ENCODE data around the gene EMILIN2. TPM values are rescaled to one million over a fixed set of nuclear protein-coding genes. Genes with fewer than 3 reads are reported as not detected.
A peak's percentile ranks its signal among the peaks of the same experiment; 100 is the strongest.

Gene EMILIN2
- total RNA-seq, 1 experiment from 2014 or later = 2.3 TPM

- no peaks in the 10 kb centered on the region for H3K36me3 ChIP-seq (ENCODE audit: insufficient read depth, low read length)
- H3K4me3 ChIP-seq (ENCODE audit: low read length) = no peak overlapping the region
- no peak for DNase-seq
- no peaks in the 10 kb centered on the region for H4K20me1 ChIP-seq (ENCODE audit: insufficient read depth, low read depth, low read length)
- no peaks in the 10 kb centered on the region for H3K9me2 ChIP-seq (replicated peaks; ENCODE audit: insufficient read depth, low read length)
- H3K79me2 ChIP-seq (ENCODE audit: low read length) = no peaks in the 10 kb centered on the region
- no peaks in the 10 kb centered on the region; the same call in 1 of the 2 replicates for H3K4me1 ChIP-seq (ENCODE audit: low read length)
- no peak overlapping the region for H2AFZ ChIP-seq (ENCODE audit: low read length)
- H3K9me3 ChIP-seq (ENCODE audit: low read length) = no peaks in the 10 kb centered on the region
- no peak overlapping the region for H3K9ac ChIP-seq (ENCODE audit: low read length)
- no peaks in the 10 kb centered on the region for H3K27me3 ChIP-seq (ENCODE audit: low read length)
- H3K4me2 ChIP-seq (ENCODE audit: low read depth, low read length, poor library complexity, severe bottlenecking) = no peak overlapping the region
- H3K27ac ChIP-seq (ENCODE audit: low read length) = no peak overlapping the region
Observed at GRCh38 chr18:2902327-2902726, 55.5 kb downstream of the EMILIN2 start.

GRCh38 chr18:2903006-2903405, 56.2 kb downstream of the EMILIN2 start:
- Histone ChIP-seq H3K27ac (ENCODE audit: low read length) (no peak overlapping the region), H2AFZ (ENCODE audit: low read length) (no peak overlapping the region), H3K4me2 (ENCODE audit: low read depth, low read length, poor library complexity, severe bottlenecking) (no peak overlapping the region)

GRCh38 chr18:2905854-2906703, 59.3 kb downstream of the EMILIN2 start:
- Histone ChIP-seq H4K20me1 (ENCODE audit: insufficient read depth, low read depth, low read length) (no peaks in the 10 kb centered on the region), H3K9ac (ENCODE audit: low read length) (no peak overlapping the region), H3K27me3 (ENCODE audit: low read length) (no peaks in the 10 kb centered on the region), H3K4me1 (ENCODE audit: low read length) (no peaks in the 10 kb centered on the region; the same call in 1 of the 2 replicates), H3K4me3 (ENCODE audit: low read length) (no peak overlapping the region), H3K9me2 (replicated peaks; ENCODE audit: insufficient read depth, low read length) (no peaks in the 10 kb centered on the region), H3K4me2 (ENCODE audit: low read depth, low read length, poor library complexity, severe bottlenecking) (no peak overlapping the region), H2AFZ (ENCODE audit: low read length) (no peak overlapping the region), H3K36me3 (ENCODE audit: insufficient read depth, low read length) (no peaks in the 10 kb centered on the region), H3K27ac (ENCODE audit: low read length) (no peak overlapping the region), H3K9me3 (ENCODE audit: low read length) (no peaks in the 10 kb centered on the region), H3K79me2 (ENCODE audit: low read length) (no peaks in the 10 kb centered on the region)
- no peak for DNase-seq

More at GRCh38 chr18:2903006-2903405, 56.2 kb downstream of the EMILIN2 start:
- Histone ChIP-seq H3K79me2 (ENCODE audit: low read length) (no peaks in the 10 kb centered on the region), H3K9ac (ENCODE audit: low read length) (no peak overlapping the region), H3K36me3 (ENCODE audit: insufficient read depth, low read length) (no peaks in the 10 kb centered on the region), H3K4me3 (ENCODE audit: low read length) (no peak overlapping the region), H3K27me3 (ENCODE audit: low read length) (no peaks in the 10 kb centered on the region), H4K20me1 (ENCODE audit: insufficient read depth, low read depth, low read length) (no peaks in the 10 kb centered on the region), H3K9me2 (replicated peaks; ENCODE audit: insufficient read depth, low read length) (no peaks in the 10 kb centered on the region), H3K4me1 (ENCODE audit: low read length) (no peaks in the 10 kb centered on the region; the same call in 1 of the 2 replicates), H3K9me3 (ENCODE audit: low read length) (no peaks in the 10 kb centered on the region)
- DNase-seq = no peak

- Histone ChIP-seq H2AFZ (ENCODE audit: low read length) (no peak overlapping the region), H3K9me2 (replicated peaks; ENCODE audit: insufficient read depth, low read length) (no peaks in the 10 kb centered on the region), H3K79me2 (ENCODE audit: low read length) (no peaks in the 10 kb centered on the region), H3K27ac (ENCODE audit: low read length) (no peak overlapping the region), H3K4me1 (ENCODE audit: low read length) (no peaks in the 10 kb centered on the region; the same call in 1 of the 2 replicates), H3K36me3 (ENCODE audit: insufficient read depth, low read length) (no peaks in the 10 kb centered on the region), H3K27me3 (ENCODE audit: low read length) (no peaks in the 10 kb centered on the region), H3K4me3 (ENCODE audit: low read length) (no peak overlapping the region), H3K9ac (ENCODE audit: low read length) (no peak overlapping the region), H3K4me2 (ENCODE audit: low read depth, low read length, poor library complexity, severe bottlenecking) (peak overlapping the region; percentile 15), H3K9me3 (ENCODE audit: low read length) (no peaks in the 10 kb centered on the region), H4K20me1 (ENCODE audit: insufficient read depth, low read depth, low read length) (no peaks in the 10 kb centered on the region)
- no peak for DNase-seq
Observed at GRCh38 chr18:2906704-2907549, 60.1 kb downstream of the EMILIN2 start.

GRCh38 chr18:2907550-2908135, 60.8 kb downstream of the EMILIN2 start:
- no peak overlapping the region for H3K27ac ChIP-seq (ENCODE audit: low read length)
- no peak overlapping the region for H3K4me3 ChIP-seq (ENCODE audit: low read length)
- H2AFZ ChIP-seq (ENCODE audit: low read length) = no peak overlapping the region

GRCh38 chr18:2908166-2908945, 61.5 kb downstream of the EMILIN2 start:
- no peaks in the 10 kb centered on the region for H3K79me2 ChIP-seq (ENCODE audit: low read length)
- no peaks in the 10 kb centered on the region for H3K27me3 ChIP-seq (ENCODE audit: low read length)
- no peaks in the 10 kb centered on the region for H4K20me1 ChIP-seq (ENCODE audit: insufficient read depth, low read depth, low read length)
- no peaks in the 10 kb centered on the region for H3K36me3 ChIP-seq (ENCODE audit: insufficient read depth, low read length)
- no peak overlapping the region for H3K27ac ChIP-seq (ENCODE audit: low read length)
- no peak overlapping the region for H3K4me3 ChIP-seq (ENCODE audit: low read length)
- H3K4me1 ChIP-seq (ENCODE audit: low read length) = no peaks in the 10 kb centered on the region; the same call in 1 of the 2 replicates
- H3K9me3 ChIP-seq (ENCODE audit: low read length) = no peaks in the 10 kb centered on the region
- no peak for DNase-seq
- no peak overlapping the region for H3K4me2 ChIP-seq (ENCODE audit: low read depth, low read length, poor library complexity, severe bottlenecking)
- H3K9me2 ChIP-seq (replicated peaks; ENCODE audit: insufficient read depth, low read length) = no peaks in the 10 kb centered on the region
- H3K9ac ChIP-seq (ENCODE audit: low read length) = no peak overlapping the region
- H2AFZ ChIP-seq (ENCODE audit: low read length) = no peak overlapping the region

More at GRCh38 chr18:2907550-2908135, 60.8 kb downstream of the EMILIN2 start:
- Histone ChIP-seq H3K36me3 (ENCODE audit: insufficient read depth, low read length) (no peaks in the 10 kb centered on the region), H3K79me2 (ENCODE audit: low read length) (no peaks in the 10 kb centered on the region), H3K4me2 (ENCODE audit: low read depth, low read length, poor library complexity, severe bottlenecking) (no peak overlapping the region), H3K9me3 (ENCODE audit: low read length) (no peaks in the 10 kb centered on the region), H3K27me3 (ENCODE audit: low read length) (no peaks in the 10 kb centered on the region), H4K20me1 (ENCODE audit: insufficient read depth, low read depth, low read length) (no peaks in the 10 kb centered on the region), H3K4me1 (ENCODE audit: low read length) (no peaks in the 10 kb centered on the region; the same call in 1 of the 2 replicates), H3K9me2 (replicated peaks; ENCODE audit: insufficient read depth, low read length) (no peaks in the 10 kb centered on the region), H3K9ac (ENCODE audit: low read length) (no peak overlapping the region)
- no peak for DNase-seq

GRCh38 chr18:2908946-2909335, 62.1 kb downstream of the EMILIN2 start:
- Histone ChIP-seq H3K9ac (ENCODE audit: low read length) (no peak overlapping the region), H2AFZ (ENCODE audit: low read length) (no peak overlapping the region), H3K27me3 (ENCODE audit: low read length) (no peaks in the 10 kb centered on the region), H3K9me3 (ENCODE audit: low read length) (no peaks in the 10 kb centered on the region), H3K4me2 (ENCODE audit: low read depth, low read length, poor library complexity, severe bottlenecking) (no peak overlapping the region), H3K36me3 (ENCODE audit: insufficient read depth, low read length) (no peaks in the 10 kb centered on the region), H4K20me1 (ENCODE audit: insufficient read depth, low read depth, low read length) (no peaks in the 10 kb centered on the region), H3K79me2 (ENCODE audit: low read length) (no peaks in the 10 kb centered on the region), H3K27ac (ENCODE audit: low read length) (no peak overlapping the region), H3K4me3 (ENCODE audit: low read length) (no peak overlapping the region), H3K4me1 (ENCODE audit: low read length) (no peaks in the 10 kb centered on the region; the same call in 1 of the 2 replicates), H3K9me2 (replicated peaks; ENCODE audit: insufficient read depth, low read length) (no peaks in the 10 kb centered on the region)
- no peak for DNase-seq

All from Karpas-422 (cell line).